Fibroblast of skin of left quadriceps (primary cell): ENCODE results near the gene NDUFB7.

Source experiments
- DNase-seq, 2 experiments: peaks; one replicate each; pipeline ENCODE4 v3.0.0-alpha.2; 2013; ENCODE audit warnings: low read depth in 2 of 2

The NDUFB7 gene

DNA sequence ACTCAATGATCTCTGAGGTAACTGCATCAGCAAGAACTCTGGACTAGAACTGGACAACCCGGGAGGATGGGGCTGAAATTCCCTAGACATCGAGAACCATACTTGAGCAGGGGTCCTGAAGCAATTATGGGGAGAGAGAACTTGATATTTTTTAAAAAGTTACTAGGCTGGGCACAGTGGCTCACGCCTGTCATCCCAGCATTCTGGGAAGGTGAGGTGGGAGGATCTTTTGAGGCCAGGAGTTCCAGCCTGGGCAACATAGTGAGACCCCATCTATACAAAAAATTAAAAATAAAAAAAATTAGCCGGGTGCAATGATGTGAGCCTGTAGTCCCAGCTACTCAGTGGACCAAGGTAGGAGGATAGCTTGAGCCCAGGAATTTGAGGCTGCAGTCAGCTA, 51.3 kb downstream of the NDUFB7 start:
- DNase-seq = no peak

DNA sequence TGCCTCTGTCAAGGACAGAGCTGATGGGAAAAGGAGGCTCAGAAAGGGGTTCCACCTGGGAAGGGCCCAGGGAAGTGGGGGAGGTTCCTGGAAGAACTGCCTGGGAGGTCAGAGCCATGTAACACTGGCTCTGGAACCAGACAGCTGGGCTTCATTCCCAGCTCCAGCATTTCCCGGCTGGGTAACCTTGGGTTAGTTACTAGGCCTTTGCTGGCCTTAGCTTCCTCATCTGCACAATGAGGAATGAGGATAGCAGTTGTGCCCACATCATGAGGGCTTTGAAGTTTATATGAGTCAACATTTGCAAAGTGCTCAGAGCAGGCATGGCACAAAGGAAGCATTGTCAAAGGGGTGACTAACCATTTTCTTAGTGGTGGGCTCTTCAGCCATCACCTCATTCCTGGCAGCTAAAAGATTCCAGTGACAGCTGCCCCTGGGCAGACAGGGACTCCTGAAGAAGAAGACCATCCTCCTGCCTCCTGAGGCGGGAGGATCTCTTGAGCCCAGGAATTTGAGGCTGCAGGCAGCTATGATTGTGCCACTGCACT, 51.9 kb downstream of the NDUFB7 start:
- no peak for DNase-seq

DNA sequence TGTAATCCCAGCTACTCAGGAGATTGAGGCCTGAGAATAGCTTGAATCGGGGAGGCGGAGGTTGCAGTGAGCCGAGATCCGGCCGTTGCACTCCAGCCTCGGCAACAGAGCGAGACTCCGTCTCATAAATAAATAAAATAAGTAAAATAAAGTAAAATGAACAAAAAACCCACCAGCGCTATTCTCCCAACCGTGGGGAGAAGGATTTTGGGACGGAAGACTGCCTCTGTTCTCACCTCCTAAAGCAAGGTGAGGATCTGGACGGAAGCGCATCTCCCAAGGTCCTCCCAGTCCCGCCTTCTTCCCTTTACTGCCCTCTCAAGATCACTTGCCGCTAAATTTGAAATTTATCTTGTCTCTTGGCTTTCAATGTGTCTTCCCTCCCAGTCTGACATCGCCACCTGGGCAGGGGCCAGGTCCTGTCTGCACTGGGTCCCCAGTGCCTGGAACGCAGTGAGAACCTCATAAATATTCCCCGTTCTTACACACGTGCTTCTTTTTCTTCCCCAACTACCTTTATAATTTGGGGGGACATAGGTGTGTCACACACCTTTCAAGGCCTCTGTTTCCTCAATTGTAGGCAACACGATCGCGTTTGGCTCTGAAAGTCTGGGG, 52.5 kb downstream of the NDUFB7 start:
- DNase-seq = no peak

DNA sequence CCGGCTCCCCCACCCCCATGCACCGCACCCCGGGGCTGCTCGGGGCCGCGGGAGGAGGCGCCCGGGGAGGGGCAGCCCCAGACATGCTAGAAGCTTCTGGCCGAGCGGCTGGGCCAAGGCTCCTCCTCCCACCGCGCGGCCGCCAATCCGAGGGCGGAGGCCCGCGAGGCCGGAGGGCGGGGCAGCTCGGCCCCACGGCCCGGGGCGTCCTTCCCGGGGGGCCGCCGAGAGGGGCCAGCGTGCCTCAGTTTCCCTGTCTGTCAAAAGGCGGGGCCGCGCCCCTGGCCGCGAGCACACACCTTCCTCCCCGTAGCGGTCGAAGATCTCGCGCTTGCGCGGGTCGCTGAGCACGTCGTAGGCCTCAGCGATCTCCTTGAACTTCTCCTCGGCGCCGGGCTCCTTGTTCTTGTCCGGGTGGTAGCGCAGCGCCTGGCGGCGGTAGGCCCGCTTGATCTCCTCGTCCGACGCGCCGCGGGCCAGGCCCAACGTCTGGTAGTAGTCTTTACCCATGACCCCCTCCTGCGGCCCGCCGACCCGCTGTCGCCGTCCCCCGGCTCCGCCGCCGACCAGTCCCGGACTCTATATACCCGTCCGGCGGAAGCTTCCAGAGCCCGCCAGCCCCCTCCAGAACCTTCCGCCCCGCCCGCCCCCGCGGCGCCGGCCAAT, 53.9 kb downstream of the NDUFB7 start, which contains the start of gene DNAJB1:
TSS of gene DNAJB1 (minus strand) at position 558 of the 666 bp plus-strand sequence. CDS start at position 510, 48 bp downstream.
- peak in 1 of 2 experiments; percentile 45 for DNase-seq

DNA sequence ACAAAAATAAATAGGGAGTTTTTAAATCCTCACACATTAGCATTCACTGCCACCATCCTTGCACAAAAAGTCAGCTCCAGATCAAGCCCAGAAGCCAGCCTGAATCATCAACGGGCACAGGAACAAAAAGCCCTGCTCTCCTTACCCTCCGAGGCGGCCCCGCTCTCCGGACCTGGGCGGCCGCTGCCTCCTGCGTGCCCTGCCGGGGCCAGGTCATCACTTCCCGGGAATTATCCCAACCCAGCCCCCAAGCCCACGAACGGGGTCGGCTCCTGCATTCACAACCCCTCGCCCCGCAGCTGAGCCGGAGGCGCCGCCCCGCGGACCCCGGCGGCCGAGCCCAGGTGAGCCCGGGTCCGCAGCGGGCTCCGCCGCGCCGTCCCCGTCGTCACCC, 54.4 kb downstream of the NDUFB7 start:
- DNase-seq = no peak

DNA sequence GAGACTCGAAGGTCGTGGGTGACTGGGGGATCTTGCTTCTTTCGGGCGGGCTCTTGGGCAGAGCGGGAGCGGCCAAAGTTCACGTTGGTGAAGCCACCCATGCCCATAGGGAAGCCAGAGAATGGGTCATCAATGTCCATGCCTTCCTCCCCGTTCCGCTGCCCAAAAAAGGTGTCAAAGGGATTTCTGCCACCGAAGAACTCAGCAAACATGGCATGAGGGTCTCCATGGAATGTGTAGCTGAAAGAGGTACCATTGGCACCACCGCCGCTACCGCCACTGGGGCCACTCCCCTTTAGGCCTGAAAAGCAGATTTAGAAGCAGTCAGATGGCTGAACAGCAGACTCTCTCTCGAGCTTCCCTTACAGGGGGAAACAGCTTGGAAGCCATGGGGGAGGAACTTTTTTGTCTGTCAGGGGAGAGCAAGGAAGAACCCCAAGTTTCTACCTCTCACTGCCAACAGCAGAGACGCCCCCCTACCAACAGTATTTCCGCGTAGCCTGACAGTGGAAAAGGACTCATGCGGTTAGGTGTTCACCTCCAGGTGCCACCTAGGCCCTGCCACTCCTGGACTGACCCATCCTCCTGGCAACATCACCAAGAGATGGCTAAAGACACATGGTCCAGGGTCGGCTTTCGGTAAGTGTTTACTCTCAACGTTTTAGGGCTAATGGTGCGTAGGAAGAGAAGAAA, 55.0 kb downstream of the NDUFB7 start:
- no peak for DNase-seq
